ENCODE results near the gene MCMBP.

The MCMBP gene

DNA sequence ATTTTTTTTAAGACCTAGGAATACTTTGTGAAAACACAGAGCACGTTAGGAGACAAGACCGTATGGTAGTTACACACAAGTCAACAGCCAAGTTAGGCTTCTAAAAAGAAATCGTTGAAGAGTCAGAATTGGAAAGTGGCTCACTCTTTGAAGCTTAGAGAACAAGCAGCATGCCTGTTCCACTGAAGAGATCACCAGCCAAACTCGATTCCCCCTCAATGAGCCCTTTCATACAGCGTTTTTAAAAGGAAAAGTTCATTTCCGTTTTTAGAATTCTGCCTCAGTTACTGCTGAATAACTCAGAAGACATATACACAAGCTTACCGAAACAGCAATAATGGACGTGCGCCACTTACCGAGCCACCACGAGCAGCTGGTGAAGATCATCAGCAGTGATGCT, 41.0 kb downstream of the MCMBP start:
- H3K9ac ChIP-seq (ENCODE audit: low read length), result no peak overlapping the region
- no peak overlapping the region for H3K4me2 ChIP-seq (ENCODE audit: low read depth, low read length)
- H2AFZ ChIP-seq (ENCODE audit: low read length), result no peak overlapping the region
- TF ChIP-seq, protein P1, sequence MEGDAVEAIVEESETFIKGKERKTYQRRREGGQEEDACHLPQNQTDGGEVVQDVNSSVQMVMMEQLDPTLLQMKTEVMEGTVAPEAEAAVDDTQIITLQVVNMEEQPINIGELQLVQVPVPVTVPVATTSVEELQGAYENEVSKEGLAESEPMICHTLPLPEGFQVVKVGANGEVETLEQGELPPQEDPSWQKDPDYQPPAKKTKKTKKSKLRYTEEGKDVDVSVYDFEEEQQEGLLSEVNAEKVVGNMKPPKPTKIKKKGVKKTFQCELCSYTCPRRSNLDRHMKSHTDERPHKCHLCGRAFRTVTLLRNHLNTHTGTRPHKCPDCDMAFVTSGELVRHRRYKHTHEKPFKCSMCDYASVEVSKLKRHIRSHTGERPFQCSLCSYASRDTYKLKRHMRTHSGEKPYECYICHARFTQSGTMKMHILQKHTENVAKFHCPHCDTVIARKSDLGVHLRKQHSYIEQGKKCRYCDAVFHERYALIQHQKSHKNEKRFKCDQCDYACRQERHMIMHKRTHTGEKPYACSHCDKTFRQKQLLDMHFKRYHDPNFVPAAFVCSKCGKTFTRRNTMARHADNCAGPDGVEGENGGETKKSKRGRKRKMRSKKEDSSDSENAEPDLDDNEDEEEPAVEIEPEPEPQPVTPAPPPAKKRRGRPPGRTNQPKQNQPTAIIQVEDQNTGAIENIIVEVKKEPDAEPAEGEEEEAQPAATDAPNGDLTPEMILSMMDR (IDR thresholded peaks at IDR 0.05; ENCODE audit: low read length), result no peak
- TF ChIP-seq EZH2 (optimal IDR thresholded peaks at IDR 0.05; ENCODE audit: low read depth, low read length) (no peak), EZH2phosphoT487 (IDR thresholded peaks at IDR 0.05; ENCODE audit: low read length) (no peak)
- H3K9me2 ChIP-seq (replicated peaks; ENCODE audit: insufficient read depth, low read length), result no peaks in the 10 kb centered on the region
- no peaks in the 10 kb centered on the region for H4K20me1 ChIP-seq (ENCODE audit: insufficient read depth, low read length)
- no peak overlapping the region for H3K27ac ChIP-seq (ENCODE audit: low read length)
- H3K79me2 ChIP-seq (ENCODE audit: low read length), result no peaks in the 10 kb centered on the region
- no peaks in the 10 kb centered on the region for H3K9me3 ChIP-seq (replicated peaks; ENCODE audit: insufficient read depth, low read length)
- peaks cover 26% of the 10 kb centered on the region; the same call in 1 of the 2 replicates for H3K36me3 ChIP-seq (replicated peaks; ENCODE audit: insufficient read depth, low read length)
- H3K4me1 ChIP-seq (ENCODE audit: low read length), result peaks cover 12% of the 10 kb centered on the region
- no peak for DNase-seq
- H3K4me3 ChIP-seq (ENCODE audit: low read length), result no peak overlapping the region
- H3K27me3 ChIP-seq (replicated peaks; ENCODE audit: insufficient read depth, low read length), result no peaks in the 10 kb centered on the region
- H3F3A ChIP-seq (ENCODE audit: insufficient read depth, low read length), result no peaks in the 10 kb centered on the region

DNA sequence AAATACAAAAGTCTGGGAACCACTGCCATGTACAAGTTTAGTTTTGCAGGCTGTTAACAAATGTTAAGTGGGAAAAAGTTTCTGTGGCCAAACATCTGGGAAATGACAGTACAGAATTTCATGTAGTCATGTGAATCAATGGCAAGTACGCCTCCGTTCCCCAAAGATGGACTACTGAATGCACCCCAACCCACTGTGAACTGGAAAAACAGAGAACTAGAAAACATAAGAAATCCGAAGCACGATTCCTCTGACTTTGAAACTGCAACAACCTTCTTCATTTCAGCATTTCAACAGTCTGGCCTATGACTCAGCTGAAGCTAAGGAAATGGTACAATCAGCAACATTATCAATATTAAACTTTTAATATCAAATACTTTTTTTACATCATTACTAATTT, 41.8 kb downstream of the MCMBP start:
- H2AFZ ChIP-seq (ENCODE audit: low read length), result no peak overlapping the region
- H4K20me1 ChIP-seq (ENCODE audit: insufficient read depth, low read length), result no peaks in the 10 kb centered on the region
- no peak overlapping the region for H3K4me3 ChIP-seq (ENCODE audit: low read length)
- no peak overlapping the region for H3K27ac ChIP-seq (ENCODE audit: low read length)
- no peaks in the 10 kb centered on the region for H3K79me2 ChIP-seq (ENCODE audit: low read length)
- H3K9me2 ChIP-seq (replicated peaks; ENCODE audit: insufficient read depth, low read length), result no peaks in the 10 kb centered on the region
- no peaks in the 10 kb centered on the region for H3F3A ChIP-seq (ENCODE audit: insufficient read depth, low read length)
- peaks cover 23% of the 10 kb centered on the region; the same call in 1 of the 2 replicates for H3K36me3 ChIP-seq (replicated peaks; ENCODE audit: insufficient read depth, low read length)
- TF ChIP-seq EZH2 (optimal IDR thresholded peaks at IDR 0.05; ENCODE audit: low read depth, low read length) (no peak), EZH2phosphoT487 (IDR thresholded peaks at IDR 0.05; ENCODE audit: low read length) (no peak)
- TF ChIP-seq, protein P1 (IDR thresholded peaks at IDR 0.05; ENCODE audit: low read length), result no peak
- H3K9ac ChIP-seq (ENCODE audit: low read length), result no peak overlapping the region
- H3K27me3 ChIP-seq (replicated peaks; ENCODE audit: insufficient read depth, low read length), result no peaks in the 10 kb centered on the region
- peaks cover 12% of the 10 kb centered on the region for H3K4me1 ChIP-seq (ENCODE audit: low read length)
- no peaks in the 10 kb centered on the region for H3K9me3 ChIP-seq (replicated peaks; ENCODE audit: insufficient read depth, low read length)
- DNase-seq, result no peak
- H3K4me2 ChIP-seq (ENCODE audit: low read depth, low read length), result no peak overlapping the region

DNA sequence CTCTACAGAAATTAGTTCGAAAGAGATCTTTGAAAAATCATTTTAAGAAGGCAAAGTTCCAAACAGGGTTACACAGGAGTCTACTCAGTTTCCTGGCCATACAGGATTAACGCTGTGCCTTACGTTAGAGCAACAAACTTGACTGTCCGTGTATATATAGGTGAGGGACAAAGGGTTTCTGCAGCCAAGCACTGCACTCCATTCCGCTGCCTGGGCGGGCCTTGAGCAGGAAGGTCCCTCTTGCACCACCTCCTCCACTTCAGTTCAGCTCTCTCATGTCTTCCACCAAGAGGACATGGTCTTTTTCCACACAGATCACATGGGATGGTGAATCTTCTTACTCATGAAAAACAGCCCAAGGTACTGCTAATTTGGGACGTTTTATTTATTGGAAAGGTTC, 43.2 kb downstream of the MCMBP start:
- no peak overlapping the region for H3K9ac ChIP-seq (ENCODE audit: low read length)
- no peaks in the 10 kb centered on the region for H3K9me2 ChIP-seq (replicated peaks; ENCODE audit: insufficient read depth, low read length)
- H3K79me2 ChIP-seq (ENCODE audit: low read length), result no peaks in the 10 kb centered on the region
- no peaks in the 10 kb centered on the region for H4K20me1 ChIP-seq (ENCODE audit: insufficient read depth, low read length)
- H3K36me3 ChIP-seq (replicated peaks; ENCODE audit: insufficient read depth, low read length), result peaks cover 16% of the 10 kb centered on the region; the same call in 1 of the 2 replicates
- no peak for DNase-seq
- H3K9me3 ChIP-seq (replicated peaks; ENCODE audit: insufficient read depth, low read length), result no peaks in the 10 kb centered on the region
- no peak overlapping the region for H3K4me3 ChIP-seq (ENCODE audit: low read length)
- H3K27me3 ChIP-seq (replicated peaks; ENCODE audit: insufficient read depth, low read length), result no peaks in the 10 kb centered on the region
- H3K4me1 ChIP-seq (ENCODE audit: low read length), result peaks cover 6% of the 10 kb centered on the region
- no peak overlapping the region for H3K27ac ChIP-seq (ENCODE audit: low read length)
- H2AFZ ChIP-seq (ENCODE audit: low read length), result no peak overlapping the region
- no peaks in the 10 kb centered on the region for H3F3A ChIP-seq (ENCODE audit: insufficient read depth, low read length)
- TF ChIP-seq, protein P1 (IDR thresholded peaks at IDR 0.05; ENCODE audit: low read length), result no peak
- no peak for TF ChIP-seq EZH2phosphoT487 (IDR thresholded peaks at IDR 0.05; ENCODE audit: low read length)
- TF ChIP-seq EZH2 (optimal IDR thresholded peaks at IDR 0.05; ENCODE audit: low read depth, low read length), result no peak
- H3K4me2 ChIP-seq (ENCODE audit: low read depth, low read length), result no peak overlapping the region

Data from MM.1S (cell line).